ENCODE results near the gene CLEC16A.

Gene CLEC16A

DNA sequence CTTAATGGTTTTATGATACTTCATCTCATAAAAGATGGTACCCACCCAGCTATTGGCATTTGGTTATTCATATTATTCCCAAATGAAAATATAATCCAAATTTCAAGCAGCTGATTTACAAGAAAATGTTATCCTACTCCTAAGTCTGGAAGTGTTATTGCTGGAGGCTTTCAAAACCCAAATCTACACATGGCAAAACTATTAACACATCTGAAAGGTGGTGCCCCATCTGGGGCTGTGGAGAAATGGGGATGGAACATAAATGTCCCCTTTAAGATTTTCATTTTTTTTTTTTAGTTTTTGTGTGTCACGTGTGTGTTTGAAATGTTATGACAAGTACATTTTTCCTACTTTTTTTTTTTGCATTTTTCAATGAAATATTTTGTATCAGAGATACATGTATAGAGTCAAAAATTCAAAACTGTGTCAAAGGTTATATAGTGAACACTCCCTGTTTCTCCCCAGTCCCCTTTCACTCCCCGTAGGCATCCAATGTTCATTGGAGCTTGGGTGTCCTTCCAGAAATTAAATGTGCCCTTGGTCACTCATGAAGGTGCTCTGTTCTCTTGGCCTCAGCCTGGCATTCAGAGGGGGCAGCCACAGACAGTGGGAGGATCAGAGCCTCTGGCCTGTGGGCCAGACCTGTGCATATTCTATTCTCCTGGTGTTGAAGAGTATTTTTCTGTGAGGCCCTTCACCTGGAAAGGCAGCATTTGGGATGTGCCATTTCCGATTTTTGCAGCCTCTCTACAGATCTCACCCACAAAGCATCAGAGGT, 79.1 kb downstream of the CLEC16A start:
- no peak for DNase-seq

DNA sequence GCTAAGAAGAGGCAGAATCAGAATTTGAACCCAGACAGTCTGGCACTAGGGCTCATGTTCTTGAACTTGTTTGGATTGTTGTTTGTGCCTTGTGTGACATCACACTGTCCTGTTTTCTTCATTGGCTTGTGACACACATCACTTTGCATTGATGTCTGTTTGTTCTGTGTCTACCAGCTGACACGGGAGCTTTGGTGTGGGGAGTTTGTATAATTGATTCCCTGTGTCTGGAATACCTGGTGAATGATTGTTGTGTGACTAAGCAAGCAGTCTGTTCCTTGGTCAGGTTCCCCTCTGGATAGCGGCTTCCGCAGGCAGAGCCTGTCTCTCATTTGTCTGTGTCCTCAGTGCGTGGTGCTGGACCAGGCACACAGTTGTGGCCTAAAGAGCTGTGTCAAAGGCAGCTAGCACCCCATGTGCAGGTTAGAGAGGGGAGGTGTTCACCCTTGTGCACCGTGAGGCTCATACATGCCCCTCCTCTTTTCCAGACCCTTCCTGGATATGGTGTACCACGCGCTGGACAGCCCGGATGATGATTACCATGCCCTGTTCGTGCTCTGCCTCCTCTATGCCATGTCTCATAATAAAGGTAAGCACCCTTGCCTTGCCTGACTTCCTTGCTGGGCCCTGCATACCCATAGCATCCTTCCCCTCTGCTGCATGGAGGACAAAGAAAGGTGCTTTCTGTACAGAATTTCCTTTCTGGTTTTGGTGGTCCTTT, 80.1 kb downstream of the CLEC16A start:
- DNase-seq: no peak

DNA sequence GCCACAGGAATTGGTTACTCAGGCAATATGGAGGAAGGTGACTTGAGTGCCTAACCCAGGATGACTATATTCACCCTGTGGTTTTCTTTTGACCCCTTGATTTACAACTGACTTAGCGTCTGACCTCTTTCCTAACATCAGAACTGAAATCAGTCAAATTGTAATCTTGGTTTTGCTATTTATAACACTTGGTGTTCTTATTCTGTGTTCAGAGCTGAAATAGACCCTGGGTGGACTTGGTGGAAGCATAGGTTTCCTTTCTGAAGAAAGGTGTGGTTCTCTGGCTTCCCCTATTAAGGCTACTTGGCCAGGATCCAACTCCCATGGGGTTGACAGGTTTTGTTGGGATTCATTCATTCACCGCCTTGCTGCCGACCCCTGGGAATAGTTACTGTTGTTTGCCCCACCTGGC, 80.8 kb downstream of the CLEC16A start:
- no peak for DNase-seq

DNA sequence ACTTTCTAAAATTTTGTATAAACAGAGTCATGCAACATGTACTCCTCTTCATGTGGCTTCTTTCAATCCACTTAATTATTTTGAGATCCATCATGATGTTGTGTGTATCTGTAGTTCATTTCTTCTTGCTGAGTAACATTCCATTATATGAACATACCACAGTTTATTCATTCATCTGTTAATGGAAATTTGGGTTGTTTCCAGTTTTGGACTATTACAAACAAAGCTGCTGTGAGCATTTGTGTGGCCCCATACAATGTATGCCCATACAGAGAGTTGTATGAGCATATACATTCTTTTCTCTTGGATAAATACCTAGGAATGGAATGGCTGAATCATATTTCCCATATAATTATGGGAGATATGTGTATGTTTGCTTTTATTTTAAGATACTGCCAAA, 85.6 kb downstream of the CLEC16A start:
- DNase-seq: no peak

DNA sequence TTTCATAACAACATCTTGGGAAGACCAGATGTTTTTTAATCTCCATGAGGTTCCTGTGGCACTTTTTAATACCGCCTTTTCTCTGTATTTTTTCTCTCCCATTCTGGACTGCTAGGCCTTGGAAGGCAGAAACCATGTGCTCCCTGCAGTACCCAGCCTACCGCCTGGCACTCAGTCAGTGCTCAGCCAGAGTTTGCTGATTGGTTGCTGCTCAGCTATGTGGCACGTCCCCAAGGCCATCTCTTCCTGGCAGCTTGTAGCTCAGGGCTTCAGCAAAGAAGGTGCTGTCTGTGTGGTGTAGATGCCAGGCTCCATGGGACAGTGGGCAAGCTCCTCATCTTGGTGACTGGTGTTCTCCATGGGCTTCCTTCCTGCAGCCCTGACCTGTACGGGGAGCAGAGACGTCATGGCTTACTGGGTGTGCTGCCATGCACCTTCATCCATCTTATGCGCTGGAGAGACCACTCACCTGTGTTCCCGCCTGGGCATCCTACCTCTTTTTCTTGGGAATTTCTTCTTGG, 86.7 kb downstream of the CLEC16A start:
- DNase-seq: no peak

DNA sequence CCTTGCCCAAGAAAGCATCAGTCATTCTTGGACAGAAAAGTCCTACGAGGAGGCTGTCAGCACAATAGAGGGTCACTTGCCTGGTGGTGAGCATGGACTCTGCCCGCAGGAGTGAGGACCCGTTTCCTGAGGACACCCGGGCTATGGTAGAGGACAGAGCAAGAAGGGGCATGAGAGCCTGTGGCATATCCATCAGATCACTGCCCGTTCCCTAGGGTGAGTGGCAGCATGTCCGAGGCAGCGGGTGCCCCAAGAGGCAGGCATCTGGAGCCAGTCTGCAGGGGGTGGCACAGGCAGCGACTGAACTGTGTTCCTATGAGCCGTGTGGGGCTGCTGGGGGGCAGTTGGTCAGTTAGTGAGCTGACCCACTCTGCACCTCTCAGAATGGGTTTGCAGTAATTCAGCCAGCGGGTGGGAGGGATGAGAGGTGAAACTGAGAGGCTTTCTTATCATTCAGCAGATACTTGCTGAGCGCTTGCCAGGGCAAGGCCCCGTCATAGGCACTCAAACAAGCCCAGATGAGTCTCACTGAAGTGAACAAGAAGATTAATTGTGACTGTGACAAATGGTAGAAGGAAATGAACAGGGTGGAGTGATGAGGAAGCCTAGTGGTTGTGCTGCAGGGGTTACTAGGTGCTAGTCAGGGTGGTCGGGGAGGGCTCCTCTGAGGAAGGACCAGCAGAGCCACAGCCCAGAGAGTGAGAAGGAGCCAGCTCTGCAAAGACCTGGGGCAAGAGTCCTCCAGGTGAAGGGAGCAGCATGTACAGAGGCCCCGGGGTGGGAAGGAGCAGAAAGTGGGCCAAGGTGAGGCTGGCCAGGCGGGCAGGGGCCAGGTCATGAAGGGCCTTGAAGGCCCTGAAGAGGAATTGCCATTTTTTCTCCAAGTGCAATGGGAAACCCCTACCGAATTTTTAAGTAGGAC, 87.9 kb downstream of the CLEC16A start:
- peak; percentile 33 for DNase-seq

DNA sequence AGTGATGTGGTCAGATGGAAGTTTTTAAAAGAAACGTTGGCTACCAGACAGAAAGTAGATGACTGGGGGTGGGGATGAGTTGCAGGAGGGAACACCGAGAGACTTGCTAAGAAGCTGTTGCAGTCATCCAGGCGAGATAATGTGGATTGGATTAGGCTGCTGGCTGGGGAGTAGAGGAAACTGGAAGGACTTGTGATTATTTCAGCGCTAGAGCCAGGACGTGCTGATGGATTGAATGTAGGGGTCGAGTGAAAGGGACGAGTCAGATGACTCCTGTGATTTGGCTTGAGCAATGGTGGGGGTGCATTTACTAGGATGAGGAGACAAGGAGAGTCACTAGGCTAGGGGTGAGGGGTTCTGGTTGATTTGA, 88.5 kb downstream of the CLEC16A start:
- no peak for DNase-seq

DNA sequence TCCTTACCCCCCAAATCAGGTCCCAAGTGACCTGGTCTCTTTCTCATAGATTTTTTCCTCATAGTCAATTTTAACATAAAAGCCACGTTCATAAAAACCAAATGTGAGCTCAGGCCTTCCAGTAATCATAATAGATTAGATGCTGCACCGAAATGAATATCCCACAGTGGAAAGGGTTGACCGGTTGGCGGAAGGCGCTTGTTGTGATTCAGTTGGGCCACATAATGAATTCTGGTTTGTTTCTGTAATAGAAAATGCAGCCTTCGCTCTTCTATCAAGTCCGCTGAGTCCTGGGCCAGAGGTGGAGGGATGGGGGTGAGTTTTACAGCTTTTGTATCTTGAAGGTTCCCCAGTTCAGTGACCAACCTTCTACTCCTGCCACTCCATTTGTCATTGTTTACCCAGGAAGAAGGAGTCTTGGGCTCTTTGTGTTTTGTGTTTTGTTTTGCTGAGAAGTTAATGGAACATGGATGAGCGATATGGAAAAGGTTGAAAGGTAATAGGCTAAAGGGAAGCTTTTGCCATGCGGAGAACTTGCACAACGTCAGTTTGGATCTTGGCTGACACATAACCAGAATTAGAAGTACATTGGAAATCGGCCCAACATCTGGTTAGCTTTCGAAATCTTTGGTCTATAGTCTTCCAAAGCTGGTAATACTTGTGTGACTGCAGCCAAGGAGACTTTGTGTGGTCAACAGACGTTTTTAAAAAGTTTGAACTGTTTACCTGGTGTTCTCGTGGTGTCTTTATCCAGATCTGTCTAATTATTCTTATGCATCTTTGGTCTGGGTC, 89.5 kb downstream of the CLEC16A start:
- peak; percentile 15 for DNase-seq

DNA sequence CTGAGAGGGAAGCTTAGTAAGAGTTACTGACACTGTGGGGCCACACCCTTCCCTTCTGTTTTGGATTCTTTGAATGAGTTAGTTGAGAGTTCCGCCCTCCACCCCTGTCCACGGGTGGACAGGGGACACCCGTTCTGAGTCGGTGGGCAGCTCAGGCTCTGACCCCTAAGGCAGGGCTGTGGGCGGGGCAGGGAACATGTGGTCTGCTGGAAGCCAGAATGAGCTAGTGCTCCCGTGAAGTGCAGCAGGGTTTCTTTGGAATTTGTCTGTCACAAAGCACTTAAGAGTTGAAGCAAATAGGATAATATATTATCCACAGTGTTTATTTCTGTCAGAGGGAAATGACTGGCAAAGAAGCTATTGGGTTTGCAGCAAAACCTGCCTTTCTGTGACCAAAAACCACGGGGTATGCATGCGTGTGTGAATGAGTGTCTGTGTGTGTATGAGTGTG, 90.1 kb downstream of the CLEC16A start:
- DNase-seq: no peak

DNA sequence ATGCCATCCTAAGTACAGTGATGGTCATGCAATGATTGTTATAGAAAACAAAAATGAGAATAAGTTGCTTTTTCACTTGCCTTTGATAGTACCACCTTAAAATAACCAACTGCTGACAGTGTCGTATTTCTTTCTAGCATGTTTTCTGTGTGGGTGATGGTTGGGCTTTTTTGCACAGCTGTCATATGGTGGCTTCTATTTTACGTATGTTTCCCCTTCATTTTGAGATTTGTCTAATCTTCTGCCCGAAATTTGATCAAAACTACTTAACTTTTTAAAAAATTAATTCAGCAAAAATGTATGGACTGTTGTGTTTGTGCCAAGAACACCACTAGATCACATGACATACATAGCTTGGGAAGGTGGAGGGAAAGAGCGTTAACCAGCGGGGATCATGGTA, 90.7 kb downstream of the CLEC16A start:
- DNase-seq: no peak

DNA sequence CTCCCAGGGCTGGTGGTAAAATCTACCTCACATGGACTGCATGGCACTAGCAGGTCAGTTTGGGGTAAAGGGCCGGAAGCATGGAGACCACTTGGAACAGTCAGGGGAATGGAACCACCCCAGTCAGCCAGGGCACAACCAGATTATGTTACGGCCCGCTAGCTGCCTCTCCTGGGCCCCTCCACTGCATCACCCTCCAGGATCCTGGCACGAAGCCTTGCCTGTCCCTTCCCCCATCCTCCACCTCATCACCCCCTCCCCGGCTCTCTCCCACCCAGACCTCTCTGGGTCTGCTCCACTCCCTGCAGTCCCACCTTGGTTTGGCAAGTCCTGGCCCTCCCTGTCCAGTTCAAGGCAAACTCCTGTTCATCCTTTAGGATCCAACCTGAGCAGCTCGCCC, 91.7 kb downstream of the CLEC16A start:
- no peak for DNase-seq

DNA sequence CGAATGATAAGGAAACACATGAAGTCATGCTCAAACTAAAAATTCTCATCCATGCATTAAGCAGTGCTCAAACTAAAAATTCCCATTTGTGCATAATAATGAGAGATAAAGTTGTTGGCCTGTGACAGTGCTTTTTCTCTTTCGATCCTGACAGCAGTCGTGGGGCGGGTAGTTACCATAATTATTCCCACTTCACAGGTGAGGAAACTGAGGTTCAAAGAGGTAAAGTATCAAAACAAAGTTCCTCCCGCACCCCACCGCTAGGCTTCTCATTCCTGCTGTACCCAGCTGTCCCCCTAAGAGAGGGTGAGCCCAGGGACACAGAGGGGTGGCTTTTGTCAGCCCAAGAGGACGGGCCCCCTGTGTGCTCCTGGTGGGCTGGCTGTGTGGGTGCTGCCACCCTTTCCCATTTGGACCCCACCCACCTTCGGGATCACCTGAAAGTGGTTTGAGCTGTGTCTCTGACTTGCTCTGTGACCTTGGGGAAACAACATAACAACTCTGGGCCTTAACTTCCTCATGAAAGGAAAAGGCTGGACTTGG, 92.6 kb downstream of the CLEC16A start:
- DNase-seq: no peak

DNA sequence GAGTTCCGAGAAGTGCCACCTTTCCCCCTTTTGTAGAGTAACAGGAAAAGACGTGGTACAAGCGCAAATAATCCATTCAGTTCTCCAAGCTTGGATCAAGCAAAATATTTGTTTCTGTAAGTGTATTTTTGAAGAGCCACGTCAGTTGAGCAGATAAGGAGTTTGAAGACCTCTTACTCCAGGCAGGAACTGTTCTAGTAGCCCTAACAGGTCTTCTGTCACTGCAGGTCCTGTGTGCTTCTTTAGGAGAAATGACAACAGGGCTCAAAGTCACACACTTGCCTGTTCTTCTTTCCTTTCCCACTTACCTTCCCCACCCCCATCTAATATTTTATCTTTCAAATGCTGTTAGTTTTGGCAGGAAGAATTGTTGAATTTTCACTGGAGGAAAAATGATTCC, 93.9 kb downstream of the CLEC16A start:
- no peak for DNase-seq

DNA sequence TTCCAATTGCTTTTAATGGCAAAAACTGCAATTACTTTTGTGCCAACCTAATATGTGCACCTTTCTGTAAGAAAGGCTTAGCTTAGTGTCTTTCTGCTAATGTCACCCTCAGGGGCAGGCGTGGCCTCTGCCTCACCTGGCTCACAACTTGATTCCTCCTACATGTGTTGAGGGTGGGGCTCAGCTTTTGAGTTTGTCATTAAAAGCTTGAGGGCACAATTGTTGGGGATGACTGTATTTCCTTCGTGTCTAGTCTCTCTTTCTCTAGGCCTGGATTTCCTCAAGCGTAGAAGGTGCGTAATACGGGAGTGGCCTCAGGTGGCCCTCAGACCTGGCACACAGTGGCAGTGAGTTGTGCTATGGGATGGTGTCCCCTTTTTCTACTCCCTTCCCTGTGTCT, 94.4 kb downstream of the CLEC16A start:
- no peak for DNase-seq

DNA sequence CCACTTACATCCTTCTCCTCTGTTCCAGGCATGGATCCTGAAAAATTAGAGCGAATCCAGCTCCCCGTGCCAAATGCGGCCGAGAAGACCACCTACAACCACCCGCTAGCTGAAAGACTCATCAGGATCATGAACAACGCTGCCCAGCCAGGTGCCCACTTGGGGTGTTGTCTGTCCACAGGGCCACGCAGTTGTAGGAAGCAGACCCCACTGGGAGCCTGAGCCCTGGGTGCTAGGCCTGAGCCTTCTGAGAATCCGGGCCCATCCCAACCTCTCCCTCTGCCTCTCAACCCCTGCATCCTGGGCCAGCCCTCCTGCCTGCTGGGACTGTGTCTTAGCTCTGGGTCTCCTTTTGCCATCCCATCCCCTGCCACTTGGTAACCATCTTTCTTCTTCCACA, 95.4 kb downstream of the CLEC16A start:
- no peak for DNase-seq

DNA sequence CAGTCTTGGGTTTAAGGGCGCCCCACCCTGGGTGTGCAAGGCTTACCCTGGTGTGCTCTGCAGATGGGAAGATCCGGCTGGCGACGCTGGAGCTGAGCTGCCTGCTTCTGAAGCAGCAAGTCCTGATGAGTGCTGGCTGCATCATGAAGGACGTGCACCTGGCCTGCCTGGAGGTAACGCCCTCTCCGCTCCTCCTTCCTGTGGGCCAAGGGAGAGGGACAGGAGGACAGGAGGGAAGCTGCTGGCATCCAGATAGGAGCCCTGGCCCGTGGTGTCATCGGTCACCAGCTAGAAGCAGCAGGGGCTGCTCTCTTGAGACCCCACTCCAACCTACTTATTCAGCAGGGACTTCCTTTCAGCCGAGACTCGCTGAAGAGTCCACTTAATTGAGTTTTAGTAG, 97.8 kb downstream of the CLEC16A start:
- no peak for DNase-seq

DNA sequence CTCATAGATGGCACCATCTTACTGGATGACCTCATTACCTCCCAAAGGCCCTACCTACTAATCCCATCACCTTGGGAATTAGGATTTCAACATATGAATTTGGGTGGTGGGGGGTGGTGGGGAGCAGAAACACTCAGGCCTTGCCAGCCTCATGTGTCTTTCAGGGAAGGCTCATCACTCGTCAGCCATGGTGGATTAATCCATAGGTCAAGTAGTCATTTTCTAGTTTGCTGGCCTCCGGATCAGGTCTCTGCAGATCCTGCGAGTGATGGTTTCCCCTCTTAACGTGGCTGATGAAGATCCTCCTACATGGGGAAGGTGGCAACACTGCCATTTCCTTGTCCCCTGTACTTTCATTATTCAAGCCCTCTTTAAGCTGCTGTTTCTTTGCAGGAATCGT, 101.1 kb downstream of the CLEC16A start:
- no peak for DNase-seq

DNA sequence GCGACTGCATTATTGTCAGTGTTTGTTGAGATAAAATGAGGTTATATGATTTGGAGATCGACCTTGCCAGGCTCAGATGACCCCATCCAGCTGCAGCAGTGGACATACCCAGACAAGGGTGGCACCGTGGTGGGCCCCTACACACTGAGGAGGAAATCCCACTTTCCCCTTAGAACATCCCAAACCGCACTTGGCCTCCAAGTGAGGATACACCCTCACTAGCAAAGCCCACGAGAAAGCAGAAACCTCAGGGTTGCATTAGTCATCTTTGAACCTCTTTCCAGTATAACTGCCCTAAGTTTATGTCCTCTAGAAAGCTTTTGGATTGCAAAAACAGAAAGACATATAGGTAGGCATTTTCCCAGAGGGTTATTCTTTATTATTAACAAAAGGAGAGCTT, 101.5 kb downstream of the CLEC16A start:
- no peak for DNase-seq

DNA sequence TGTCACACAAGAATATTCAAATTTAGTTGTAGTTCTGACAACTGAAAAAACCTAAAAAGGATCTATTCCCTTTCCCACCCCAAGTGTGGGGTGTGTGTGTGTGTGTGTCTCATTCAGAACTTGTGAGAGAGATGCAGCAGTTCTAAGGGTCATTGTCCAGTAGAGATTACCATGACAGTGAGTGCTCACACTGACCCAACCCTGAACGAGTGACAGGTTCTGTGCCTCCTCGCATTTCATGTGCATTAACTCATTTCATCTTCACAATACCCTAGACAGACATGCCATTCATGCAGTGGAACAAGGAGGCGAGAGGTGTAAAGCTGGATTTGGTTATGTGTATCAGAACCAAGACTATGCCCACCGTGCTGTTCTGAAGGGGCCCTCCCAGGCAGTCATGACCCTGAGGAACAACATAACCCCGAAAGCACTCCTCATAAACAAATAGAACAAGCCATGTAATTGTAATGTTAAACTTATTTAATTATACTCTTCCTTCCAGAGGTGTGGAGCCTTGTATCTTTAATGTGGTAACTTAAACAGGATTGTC, 102.1 kb downstream of the CLEC16A start:
- no peak for DNase-seq

DNA sequence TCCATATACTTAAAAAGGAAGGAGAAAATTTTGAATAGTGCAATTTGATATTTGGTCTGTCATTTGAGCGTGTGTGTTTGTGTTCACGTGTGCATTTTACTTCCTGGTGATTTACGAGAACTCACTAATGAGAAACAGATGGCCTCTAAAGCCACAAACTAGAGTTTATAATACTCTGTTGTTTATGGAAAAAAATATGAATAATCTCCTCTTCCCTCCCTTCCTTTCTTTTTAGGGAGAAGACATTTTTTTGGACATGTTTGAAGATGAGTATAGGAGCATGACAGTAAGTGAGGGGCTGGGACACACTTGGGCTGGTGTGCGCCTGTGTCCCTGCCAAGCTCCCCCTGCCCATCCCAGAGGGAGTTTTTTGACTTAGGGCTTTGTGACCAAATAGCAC, 102.7 kb downstream of the CLEC16A start:
- DNase-seq: no peak

DNA sequence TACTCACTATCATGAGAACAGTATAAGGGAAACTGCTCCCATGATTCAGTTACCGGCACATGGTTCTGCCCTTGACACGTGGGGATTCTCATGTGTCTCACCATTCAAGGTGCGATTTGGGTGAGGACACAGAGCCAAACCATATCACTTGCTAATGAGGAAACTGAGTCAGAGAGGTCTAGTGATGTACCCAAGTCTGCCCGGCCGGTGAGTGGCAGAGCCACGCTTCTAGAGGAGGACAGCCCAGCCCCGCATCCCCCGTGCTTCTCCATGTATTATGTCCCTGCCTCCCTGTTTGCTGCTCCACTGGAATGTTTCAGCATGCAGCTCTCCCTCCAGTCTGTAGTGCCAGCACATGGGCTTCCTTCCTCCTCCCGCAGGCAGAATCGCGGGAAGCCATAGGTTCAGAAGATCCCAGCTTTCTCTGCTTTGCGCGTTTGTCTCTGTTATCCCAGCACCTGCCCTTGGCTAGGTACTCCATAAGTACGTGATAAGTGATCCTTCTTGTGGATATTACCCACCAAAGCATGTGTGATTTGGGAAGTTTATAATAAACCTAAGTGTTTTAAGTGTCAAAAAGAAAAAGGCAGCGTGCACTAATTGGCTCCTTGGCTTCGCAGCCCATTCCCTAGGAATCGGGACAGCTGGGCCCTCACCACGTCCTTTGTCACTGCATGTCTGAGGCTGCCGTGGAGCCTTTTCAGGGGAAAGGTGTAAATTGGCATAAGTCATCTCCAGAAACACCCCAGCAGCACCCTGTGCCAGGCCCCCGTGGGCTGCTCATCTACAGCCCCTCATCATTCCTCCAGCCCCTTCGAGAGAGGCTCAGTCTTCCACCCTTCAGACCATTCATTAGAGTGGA, 103.8 kb downstream of the CLEC16A start:
- DNase-seq: no peak
